H1 (cell line): ENCODE measurements around the gene DAPK2. TPM values are rescaled to one million over a fixed set of nuclear protein-coding genes. Genes with fewer than 3 reads are reported as not detected.
A peak's percentile ranks its signal among the peaks of the same experiment; 100 is the strongest.

Experiments used
- CTCF ChIA-PET: fragments of 300-600 bp; sonication (Branson Sonifier 250); formaldehyde crosslinking; loops from one replicate; lab custom pipeline; 2021; ENCODE audit not compliant: partially characterized antibody; lab: Charles Lee
- POLR2A ChIA-PET: fragments of 300-600 bp; sonication (Branson Sonifier 250); formaldehyde crosslinking; loops from one replicate; lab custom pipeline; 2021; ENCODE audit warnings: inconsistent platforms; ENCODE audit not compliant: partially characterized antibody; lab: Charles Lee
- DNase-seq, 2 experiments: peaks; one replicate each; pipeline versions ENCODE4 v3.0.0 to v3.0.0-alpha.2; 2010 to 2022; ENCODE audit warnings: low spot score in 2 of 2, low read depth in 1 of 2, mixed read lengths in 1 of 2
- FAIRE-seq: peaks from 2 replicates; lab custom pipeline; 2011; peaks lifted over from hg19 to GRCh38; lab: Jason Lieb, UNC
- H2AFZ ChIP-seq: 2 replicates; pipeline ENCODE4 v1.8.1; 2012; ENCODE audit warnings: low read length, inconsistent platforms
- H2AK5ac ChIP-seq: 2 replicates; pipeline ENCODE4 v1.6.1; 2013; ENCODE audit warnings: low read depth, low read length
- H2BK120ac ChIP-seq: replicated peaks from 2 replicates; pipeline ENCODE3; 2013; ENCODE audit warnings: low read depth, low read length, inconsistent platforms
- H2BK12ac ChIP-seq: 2 replicates; pipeline ENCODE4 v1.6.1; 2013; ENCODE audit warnings: low read depth, low read length
- H2BK15ac ChIP-seq: 2 replicates; pipeline ENCODE4 v1.6.1; 2013; ENCODE audit warnings: low read length
- H2BK20ac ChIP-seq: 2 replicates; pipeline ENCODE4 v1.6.1; 2013; ENCODE audit warnings: low read length
- H2BK5ac ChIP-seq: 2 replicates; pipeline ENCODE4 v1.6.1; 2013; ENCODE audit warnings: low read depth, low read length
- H3K14ac ChIP-seq: 2 replicates; pipeline ENCODE4 v1.6.1; 2013; ENCODE audit warnings: inconsistent platforms; ENCODE audit not compliant: insufficient read length
- H3K18ac ChIP-seq: 2 replicates; pipeline ENCODE4 v1.6.1; 2013; ENCODE audit warnings: low read length; ENCODE audit errors: extremely low read depth
- H3K23ac ChIP-seq: 2 replicates; pipeline ENCODE4 v1.6.1; 2013; ENCODE audit warnings: inconsistent platforms; ENCODE audit not compliant: insufficient read length
- H3K23me2 ChIP-seq: 2 replicates; pipeline ENCODE4 v1.6.1; 2013; ENCODE audit warnings: low read depth, low read length
- H3K27ac ChIP-seq: 2 replicates; pipeline ENCODE4 v1.6.1; 2011; ENCODE audit warnings: low read depth, low read length, inconsistent platforms
- H3K27me3 ChIP-seq, 4 experiments: replicated peaks in 1 of 4; 1 replicate in 1 of 4; 2 replicates in 3 of 4; pipeline versions ENCODE4 v1.6.1 to v1.8.1; 2011 to 2013; ENCODE audit warnings: low read length in 3 of 4, mild to moderate bottlenecking in 3 of 4, inconsistent platforms in 2 of 4, mixed read lengths in 2 of 4, moderate library complexity in 1 of 4; ENCODE audit not compliant: control insufficient read depth in 3 of 4, insufficient read depth in 3 of 4; ENCODE audit errors: extremely low read depth in 1 of 4
- H3K36me3 ChIP-seq, 4 experiments: 2 replicates each; pipeline versions ENCODE4 v1.6.1 to v1.8.1; 2011 to 2013; ENCODE audit warnings: mild to moderate bottlenecking in 4 of 4, low read length in 3 of 4, moderate library complexity in 2 of 4, control low read depth in 1 of 4, inconsistent platforms in 1 of 4; ENCODE audit not compliant: insufficient read depth in 4 of 4, control insufficient read depth in 2 of 4
- H3K4ac ChIP-seq: replicated peaks from 2 replicates; pipeline ENCODE3; 2013; ENCODE audit warnings: low read length, low read depth, mixed read lengths, inconsistent platforms; ENCODE audit not compliant: insufficient read length
- H3K4me1 ChIP-seq, 4 experiments: replicated peaks in 1 of 4; 1 replicate in 1 of 4; 2 replicates in 3 of 4; pipeline versions ENCODE4 v1.6.1 to v1.8.1; 2011 to 2013; ENCODE audit warnings: low read length in 3 of 4, inconsistent platforms in 2 of 4, mixed read lengths in 1 of 4; ENCODE audit not compliant: insufficient read depth in 4 of 4, control insufficient read depth in 3 of 4
- H3K4me2 ChIP-seq, 2 experiments: 2 replicates each; pipeline versions ENCODE4 v1.6.1 to v1.8.1; 2011 to 2013; ENCODE audit warnings: low read depth in 2 of 2, low read length in 2 of 2, control low read depth in 1 of 2, inconsistent platforms in 1 of 2, mild to moderate bottlenecking in 1 of 2; ENCODE audit not compliant: insufficient read depth in 1 of 2
- H3K4me3 ChIP-seq, 4 experiments: fragments of 200-600, 300-600 bp in 1 of 4; sonication (generic), shearing (Covaris generic), sonication (Bioruptor Twin) in 1 of 4; 2 replicates each; pipeline versions ENCODE4 v1.5.1 to v1.8.1; 2011 to 2016; ENCODE audit warnings: low read length in 4 of 4, low read depth in 3 of 4, control low read depth in 2 of 4, inconsistent platforms in 2 of 4, mild to moderate bottlenecking in 2 of 4, mixed read lengths in 1 of 4, moderate library complexity in 1 of 4; ENCODE audit not compliant: insufficient read depth in 2 of 4; ENCODE audit errors: extremely low read depth in 1 of 4
- H3K56ac ChIP-seq: replicated peaks from 2 replicates; pipeline ENCODE3; 2013; ENCODE audit warnings: low read depth, mild to moderate bottlenecking, mixed read lengths, low read length, inconsistent platforms; ENCODE audit not compliant: insufficient read length
- H3K79me1 ChIP-seq: 2 replicates; pipeline ENCODE4 v1.6.1; 2013; ENCODE audit warnings: low read depth, low read length, control low read depth
- H3K79me2 ChIP-seq, 2 experiments: 2 replicates each; pipeline versions ENCODE4 v1.6.1 to v1.8.1; 2012 to 2013; ENCODE audit warnings: low read length in 2 of 2, mild to moderate bottlenecking in 2 of 2, inconsistent platforms in 1 of 2; ENCODE audit not compliant: insufficient read depth in 2 of 2, control insufficient read depth in 1 of 2
- H3K9ac ChIP-seq, 4 experiments: replicated peaks in 1 of 4; 1 replicate in 1 of 4; 2 replicates in 3 of 4; pipeline versions ENCODE4 v1.6.1 to v1.8.1; 2011 to 2013; ENCODE audit warnings: low read depth in 3 of 4, low read length in 3 of 4, control low read depth in 2 of 4, mild to moderate bottlenecking in 2 of 4, moderate library complexity in 2 of 4, inconsistent platforms in 1 of 4; ENCODE audit errors: extremely low read depth in 1 of 4
- H3K9me3 ChIP-seq, 2 experiments: 2 replicates each; pipeline versions ENCODE4 v1.6.1 to v1.8.1; 2012 to 2013; ENCODE audit warnings: mild to moderate bottlenecking in 2 of 2, moderate library complexity in 2 of 2, control low read depth in 1 of 2, inconsistent platforms in 1 of 2, low read depth in 1 of 2, low read length in 1 of 2, mixed read lengths in 1 of 2; ENCODE audit not compliant: insufficient read depth in 2 of 2
- H4K20me1 ChIP-seq, 2 experiments: replicated peaks in 1 of 2; 2 replicates each; pipeline versions ENCODE3 to v1.8.1; 2011 to 2013; ENCODE audit warnings: inconsistent platforms in 2 of 2, low read length in 2 of 2, mild to moderate bottlenecking in 1 of 2; ENCODE audit not compliant: insufficient read depth in 2 of 2, control insufficient read depth in 1 of 2
- H4K5ac ChIP-seq: 2 replicates; pipeline ENCODE4 v1.6.1; 2013; ENCODE audit warnings: low read length, low read depth, mixed read lengths, inconsistent platforms; ENCODE audit not compliant: insufficient read length
- H4K8ac ChIP-seq: 2 replicates; pipeline ENCODE4 v1.8.0; 2013; ENCODE audit warnings: mild to moderate bottlenecking, moderate library complexity, low read length, inconsistent platforms; ENCODE audit not compliant: insufficient read depth; ENCODE audit errors: extremely low read depth
- H4K91ac ChIP-seq: replicated peaks from 2 replicates; pipeline ENCODE3; 2013; ENCODE audit warnings: low read length, mixed read lengths, inconsistent platforms; ENCODE audit not compliant: insufficient read length
- CHD2 ChIP-seq: IDR thresholded peaks from 2 replicates; pipeline ENCODE4 v1.6.1; 2012; ENCODE audit warnings: low read length, improper control_type of control experiment
- POU5F1 ChIP-seq: IDR thresholded peaks from 2 replicates; pipeline ENCODE4 v1.6.1; 2011; ENCODE audit warnings: low read depth, mild to moderate bottlenecking, low read length, moderate library complexity
- SIX5 ChIP-seq: IDR thresholded peaks from 2 replicates; pipeline ENCODE4 v1.6.1; 2011; ENCODE audit warnings: mild to moderate bottlenecking, low read depth, low read length
- SP1 ChIP-seq: IDR thresholded peaks from 2 replicates; pipeline ENCODE4 v1.6.1; 2011; ENCODE audit warnings: low read depth, low read length
- SP2 ChIP-seq: IDR thresholded peaks from 2 replicates; pipeline ENCODE4 v1.6.1; 2012; ENCODE audit warnings: mild to moderate bottlenecking, low read length, inconsistent platforms
- SUZ12 ChIP-seq: fragments of 200-600 bp; sonication (generic); IDR thresholded peaks from 2 replicates; pipeline ENCODE4 v1.6.1; 2012; ENCODE audit warnings: mild to moderate bottlenecking, inconsistent platforms, low read length, moderate library complexity, mixed read lengths
- TAF1 ChIP-seq: IDR thresholded peaks from 2 replicates; pipeline ENCODE4 v1.6.1; 2011; ENCODE audit warnings: mild to moderate bottlenecking, low read depth, low read length
- WGBS, 2 experiments: shearing (Covaris generic) in 1 of 2; methylation state at CpG; one replicate each; pipeline versions ENCODE4 v1.1.6 to v1.1.7; 2013 to 2015; ENCODE audit warnings: low lambda C conversion rate in 2 of 2, mixed read lengths in 2 of 2, inconsistent platforms in 1 of 2, low coverage in 1 of 2, missing lambda C conversion rate in 1 of 2; ENCODE audit not compliant: insufficient replicate concordance in 2 of 2, insufficient coverage in 1 of 2, insufficient read length in 1 of 2; ENCODE audit errors: extremely low coverage in 1 of 2, missing lambda C conversion rate in 1 of 2; 5-methylcytosine and 5-hydroxymethylcytosine counted together
- polyA plus RNA-seq, 7 experiments: library from polyadenylated mRNA; depleted of rRNA in 3 of 7; stranded (reverse) in 5 of 7; unstranded in 2 of 7; fragments of >200 nt in 5 of 7; fragments of 200-250 nt in 2 of 7; gene quantifications; 1 replicate in 5 of 7; 2 replicates in 1 of 7; 4 replicates in 1 of 7; pipeline versions ENCODE4 v1.2.1 to v1.2.3, GENCODE V29; 2011 to 2013; ENCODE audit warnings: missing spikeins in 2 of 7, mixed read lengths in 2 of 7
- total RNA-seq: library from RNA; stranded (reverse); fragmentation: NEBNext Ultra II Directional; extraction: Animal tissue kit (Norgen Biotek cat#: 25700); gene quantifications from 2 replicates; pipeline ENCODE4 v1.2.1, GENCODE V29; 2021

The DAPK2 gene
- total and polyA plus RNA-seq, 2 of the 8 experiments (the other 6 are each of a cell fraction or from before 2014, with no cell fraction given) = 1.8 to 2.9 TPM

GRCh38 chr15:64038878-64039610 lies 7.2 kb downstream of the DAPK2 start:
- Histone ChIP-seq H3K56ac (no peak overlapping the region), H2BK20ac (no peak overlapping the region), H3K27ac (no peak overlapping the region), H2AFZ (no peak overlapping the region), H4K5ac (no peak overlapping the region), H4K8ac (no peak overlapping the region), H2BK120ac (peak overlapping the region; percentile 48), H3K23ac (no peak overlapping the region), H2BK12ac (no peak overlapping the region), H3K79me1 (no peaks in the 10 kb centered on the region), H2AK5ac (no peak overlapping the region; the same call in 1 of the 2 replicates), H3K18ac (no peak overlapping the region), H3K9me3 (no peaks in the 10 kb centered on the region), H3K4me2 (no peak overlapping the region), H2BK5ac (no peak overlapping the region), H3K4me1 (peaks cover 0 to 6% (median 1%) of the 10 kb centered on the region in 4 experiments; a peak in 2 of 7 replicates), H2BK15ac (no peak overlapping the region; the same call in 1 of the 2 replicates), H3K14ac (no peak overlapping the region), H3K79me2 (no peaks in the 10 kb centered on the region), H3K27me3 (no peaks in the 10 kb centered on the region), H3K36me3 (no peaks in the 10 kb centered on the region), H3K23me2 (no peaks in the 10 kb centered on the region), H4K20me1 (peaks cover 0 to 3% of the 10 kb centered on the region in 2 experiments), H3K9ac (no peak overlapping the region), H4K91ac (peak overlapping the region; percentile 83), H3K4me3 (no peak overlapping the region), H3K4ac (no peak overlapping the region)
- FAIRE-seq (no peak), DNase-seq (no peak)
- 84% methylated on average over 4 of the region's 4 CpGs; no CpG with 5 or more reads in 1 of the 2 experiments for WGBS, 2 experiments
- ChIA-PET CTCF (interaction anchor here (0.6 to 7.4 kb wide), 10 partner anchors 9 to 446 kb away, joined by 3 to 50 read pairs (median 3); no protein-coding TSS in a partner anchor), POLR2A (interaction anchor here (1.7 kb wide), 1 partner anchor 8 kb away, joined by 3 read pairs; no protein-coding TSS in a partner anchor)
- TF ChIP-seq SIX5 = no peak
- TF ChIP-seq TAF1 = no peak
- TF ChIP-seq SUZ12 = no peak
- TF ChIP-seq SP2 = peak; percentile 33; the same call in 1 of the 2 replicates
- TF ChIP-seq POU5F1 = no peak
- TF ChIP-seq CHD2 = peak; percentile 54; the same call in 1 of the 2 replicates
- TF ChIP-seq SP1 = peak; percentile 89
